SU-DHL-6 (cell line): ENCODE results near the gene PCDHGA10.
"Not testable (repeated sequence)": the region's sequence is repeated elsewhere in the genome, so short reads cannot be mapped to it uniquely, and the experiment has no call there.

Experiments used
- H2AFZ ChIP-seq: fragments of 200-600 bp; sonication (generic); 2 replicates; pipeline ENCODE4 v1.6.1; 2014; ENCODE audit warnings: low read depth, mild to moderate bottlenecking, moderate library complexity, mixed read lengths, antibody characterized with exemption, low read length; ENCODE audit not compliant: severe bottlenecking
- H3F3A ChIP-seq: fragments of 200-600 bp; shearing (Covaris generic); 2 replicates; pipeline ENCODE4 v1.6.0; 2016; ENCODE audit warnings: antibody characterized with exemption, mild to moderate bottlenecking; ENCODE audit not compliant: insufficient read depth
- H3K27ac ChIP-seq: fragments of 200-600 bp; sonication (generic); 2 replicates; pipeline ENCODE4 v1.5.1; 2016; ENCODE audit warnings: low read depth, mild to moderate bottlenecking, low read length, moderate library complexity, mixed read lengths
- H3K27me3 ChIP-seq: fragments of 200-600 bp; sonication (generic), shearing (Covaris generic); 2 replicates; pipeline ENCODE4 v1.6.0; 2014; ENCODE audit warnings: mild to moderate bottlenecking, low read length
- H3K36me3 ChIP-seq: fragments of 200-600 bp; sonication (generic); 2 replicates; pipeline ENCODE4 v1.6.1; 2014; ENCODE audit warnings: mild to moderate bottlenecking, low read length, mixed read lengths
- H3K4me2 ChIP-seq: fragments of 300-600, 200-600 bp; shearing (Covaris generic), sonication (generic); 2 replicates; pipeline ENCODE4 v1.6.0; 2014; ENCODE audit warnings: low read length, low read depth, mild to moderate bottlenecking; ENCODE audit not compliant: poor library complexity, severe bottlenecking
- H3K4me3 ChIP-seq: fragments of 200-600 bp; sonication (generic); 2 replicates; pipeline ENCODE4 v1.5.1; 2014; ENCODE audit warnings: antibody characterized with exemption, low read length, mild to moderate bottlenecking, mixed read lengths; ENCODE audit not compliant: insufficient read depth, poor library complexity, severe bottlenecking
- H3K79me2 ChIP-seq: fragments of 200-600 bp; sonication (generic); 2 replicates; pipeline ENCODE4 v1.6.1; 2014; ENCODE audit warnings: mild to moderate bottlenecking, low read length, moderate library complexity; ENCODE audit not compliant: insufficient read depth
- H3K9ac ChIP-seq: fragments of 200-600 bp; sonication (generic); 2 replicates; pipeline ENCODE4 v1.7.0; 2014; ENCODE audit warnings: mild to moderate bottlenecking, low read length
- H3K9me2 ChIP-seq: fragments of 200-600 bp; sonication (generic); replicated peaks from 2 replicates; pipeline ENCODE4 v1.6.1; 2014; ENCODE audit warnings: low read length; ENCODE audit not compliant: insufficient read depth
- H3K9me3 ChIP-seq: fragments of 200-600 bp; sonication (generic); 2 replicates; pipeline ENCODE4 v1.6.1; 2014; ENCODE audit warnings: low read length, mixed read lengths; ENCODE audit not compliant: insufficient read depth
- H4K20me1 ChIP-seq: fragments of 200-600 bp; sonication (generic); 2 replicates; pipeline ENCODE4 v1.6.1; 2014; ENCODE audit warnings: low read depth, mild to moderate bottlenecking, antibody characterized with exemption, low read length, moderate library complexity, mixed read lengths
- EZH2phosphoT487 ChIP-seq: fragments of 200-600 bp; sonication (generic), shearing (Covaris generic); conservative IDR thresholded peaks from 2 replicates; pipeline ENCODE4 v1.6.1; 2018; ENCODE audit warnings: mild to moderate bottlenecking, antibody characterized with exemption, low read length, moderate library complexity, mixed read lengths
- TF ChIP-seq, protein P1 (sequence below): fragments of 200-600 bp; sonication (generic); IDR thresholded peaks from one replicate; pipeline ENCODE4 v1.5.1; 2017; ENCODE audit warnings: antibody characterized with exemption, mild to moderate bottlenecking, low read length, moderate library complexity; ENCODE audit not compliant: insufficient read depth, poor library complexity, severe bottlenecking

Gene PCDHGA10

DNA sequence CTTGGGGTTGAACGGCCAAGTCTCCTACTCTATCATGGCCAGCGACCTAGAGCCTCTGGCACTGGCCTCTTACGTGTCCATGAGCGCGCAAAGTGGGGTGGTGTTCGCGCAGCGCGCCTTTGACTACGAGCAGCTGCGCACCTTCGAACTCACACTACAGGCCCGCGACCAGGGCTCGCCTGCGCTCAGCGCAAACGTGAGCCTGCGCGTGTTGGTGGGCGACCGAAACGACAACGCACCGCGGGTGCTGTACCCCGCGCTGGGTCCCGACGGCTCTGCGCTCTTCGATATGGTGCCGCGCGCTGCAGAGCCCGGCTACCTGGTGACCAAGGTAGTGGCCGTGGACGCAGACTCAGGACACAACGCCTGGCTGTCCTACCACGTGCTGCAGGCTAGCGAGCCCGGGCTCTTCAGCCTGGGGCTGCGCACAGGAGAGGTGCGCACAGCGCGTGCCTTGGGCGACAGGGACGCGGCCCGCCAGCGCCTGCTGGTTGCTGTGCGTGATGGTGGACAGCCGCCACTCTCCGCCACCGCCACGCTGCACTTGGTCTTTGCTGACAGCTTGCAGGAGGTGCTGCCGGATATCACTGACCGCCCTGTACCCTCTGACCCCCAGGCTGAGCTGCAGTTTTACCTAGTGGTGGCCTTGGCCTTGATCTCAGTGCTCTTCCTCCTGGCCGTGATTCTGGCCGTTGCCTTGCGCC, 13.1 kb upstream of the PCDHGA10 start:
- no peak for TF ChIP-seq EZH2phosphoT487
- TF ChIP-seq, protein P1, sequence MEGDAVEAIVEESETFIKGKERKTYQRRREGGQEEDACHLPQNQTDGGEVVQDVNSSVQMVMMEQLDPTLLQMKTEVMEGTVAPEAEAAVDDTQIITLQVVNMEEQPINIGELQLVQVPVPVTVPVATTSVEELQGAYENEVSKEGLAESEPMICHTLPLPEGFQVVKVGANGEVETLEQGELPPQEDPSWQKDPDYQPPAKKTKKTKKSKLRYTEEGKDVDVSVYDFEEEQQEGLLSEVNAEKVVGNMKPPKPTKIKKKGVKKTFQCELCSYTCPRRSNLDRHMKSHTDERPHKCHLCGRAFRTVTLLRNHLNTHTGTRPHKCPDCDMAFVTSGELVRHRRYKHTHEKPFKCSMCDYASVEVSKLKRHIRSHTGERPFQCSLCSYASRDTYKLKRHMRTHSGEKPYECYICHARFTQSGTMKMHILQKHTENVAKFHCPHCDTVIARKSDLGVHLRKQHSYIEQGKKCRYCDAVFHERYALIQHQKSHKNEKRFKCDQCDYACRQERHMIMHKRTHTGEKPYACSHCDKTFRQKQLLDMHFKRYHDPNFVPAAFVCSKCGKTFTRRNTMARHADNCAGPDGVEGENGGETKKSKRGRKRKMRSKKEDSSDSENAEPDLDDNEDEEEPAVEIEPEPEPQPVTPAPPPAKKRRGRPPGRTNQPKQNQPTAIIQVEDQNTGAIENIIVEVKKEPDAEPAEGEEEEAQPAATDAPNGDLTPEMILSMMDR: no peak
- Histone ChIP-seq H3K79me2 (no peaks in the 10 kb centered on the region; the same call in 1 of the 2 replicates), H3K27me3 (no peaks in the 10 kb centered on the region)

DNA sequence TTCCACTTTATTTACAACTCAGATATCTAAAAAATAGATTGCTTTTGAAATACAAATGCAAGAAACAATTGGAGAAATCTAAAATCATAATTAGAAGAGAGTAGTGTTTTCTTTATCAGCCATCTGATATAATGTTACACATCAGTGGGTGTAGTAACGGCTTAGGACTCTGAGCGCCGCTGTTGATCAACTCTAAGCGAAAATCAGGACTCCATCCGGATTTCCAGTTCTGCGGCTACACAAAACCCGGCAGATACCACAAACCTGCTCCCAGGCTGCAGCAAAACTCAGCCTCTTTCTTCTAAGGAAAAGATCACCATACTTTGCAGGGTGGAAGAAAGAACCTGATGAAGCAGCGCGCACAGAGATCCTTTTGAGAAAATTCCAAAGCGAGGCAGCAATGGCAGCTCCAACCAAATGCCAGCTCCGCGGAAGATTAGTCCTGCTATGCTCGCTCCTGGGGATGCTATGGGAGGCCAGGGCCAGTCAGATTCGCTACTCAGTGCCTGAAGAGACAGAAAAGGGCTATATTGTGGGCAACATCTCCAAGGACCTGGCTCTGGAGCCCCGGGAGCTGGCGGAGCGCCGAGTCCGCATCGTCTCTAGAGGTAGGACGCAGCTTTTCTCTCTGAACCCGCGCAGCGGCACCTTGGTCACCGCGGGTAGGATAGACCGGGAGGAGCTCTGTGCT, 10.1 kb upstream of the PCDHGA10 start, which contains the start of gene PCDHGA9:
PCDHGA9 (plus strand) TSS at position 226 of the 691 bp plus-strand sequence; CDS start at position 401, 175 bp downstream.
- Histone ChIP-seq H3K9ac (no peak within 1 kb of the TSS), H3K4me2 (no peak within 1 kb of the TSS), H3K9me3 (peaks cover 32% of the 10 kb centered on the region; the same call in 1 of the 2 replicates), H3K79me2 (no peaks in the 10 kb centered on the region; the same call in 1 of the 2 replicates), H3F3A (no peaks in the 10 kb centered on the region), H3K4me3 (no peak within 1 kb of the TSS), H3K27ac (no peak within 1 kb of the TSS), H4K20me1 (no peaks in the 10 kb centered on the region), H3K27me3 (no peaks in the 10 kb centered on the region), H3K36me3 (peaks cover 22% of the 10 kb centered on the region), H2AFZ (no peak within 1 kb of the TSS), H3K9me2 (no peaks in the 10 kb centered on the region)
- TF ChIP-seq, protein P1: no peak
- TF ChIP-seq EZH2phosphoT487: no peak

More for the DNA sequence above, 13.1 kb upstream of the PCDHGA10 start:
- H2AFZ ChIP-seq: no peak overlapping the region
- H3K27ac ChIP-seq: no peak overlapping the region
- H3F3A ChIP-seq: no peaks in the 10 kb centered on the region; the same call in 1 of the 2 replicates
- peaks cover 23% of the 10 kb centered on the region; the same call in 1 of the 2 replicates for H3K9me3 ChIP-seq
- H3K36me3 ChIP-seq: peaks cover 10% of the 10 kb centered on the region; the same call in 1 of the 2 replicates
- H3K4me2 ChIP-seq: no peak overlapping the region
- H3K4me3 ChIP-seq: no peak overlapping the region
- no peak overlapping the region for H3K9ac ChIP-seq
- no peaks in the 10 kb centered on the region for H3K9me2 ChIP-seq
- H4K20me1 ChIP-seq: no peaks in the 10 kb centered on the region

DNA sequence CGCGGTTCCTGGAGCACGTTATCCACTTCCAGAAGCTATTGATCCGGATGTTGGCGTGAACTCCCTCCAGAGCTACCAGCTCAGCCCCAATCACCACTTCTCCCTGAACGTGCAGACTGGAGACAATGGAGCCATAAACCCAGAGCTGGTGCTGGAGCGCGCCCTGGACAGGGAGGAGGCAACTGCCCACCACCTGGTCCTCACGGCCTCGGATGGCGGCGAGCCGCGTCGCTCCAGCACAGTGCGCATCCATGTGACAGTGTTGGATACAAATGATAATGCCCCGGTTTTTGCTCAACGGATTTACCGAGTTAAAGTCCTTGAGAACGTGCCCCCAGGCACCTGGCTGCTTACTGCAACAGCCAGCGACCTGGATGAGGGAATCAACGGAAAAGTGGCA, 9.4 kb upstream of the PCDHGA10 start:
- Histone ChIP-seq H3K9ac (no peak overlapping the region), H3K27ac (no peak overlapping the region), H3K36me3 (peaks cover 22% of the 10 kb centered on the region), H2AFZ (no peak overlapping the region), H3F3A (no peaks in the 10 kb centered on the region), H3K4me3 (no peak overlapping the region), H3K79me2 (no peaks in the 10 kb centered on the region; the same call in 1 of the 2 replicates), H3K9me2 (no peaks in the 10 kb centered on the region), H4K20me1 (no peaks in the 10 kb centered on the region), H3K27me3 (no peaks in the 10 kb centered on the region), H3K9me3 (peaks cover 37% of the 10 kb centered on the region; the same call in 1 of the 2 replicates), H3K4me2 (no peak overlapping the region)
- TF ChIP-seq, protein P1: no peak
- TF ChIP-seq EZH2phosphoT487: no peak

DNA sequence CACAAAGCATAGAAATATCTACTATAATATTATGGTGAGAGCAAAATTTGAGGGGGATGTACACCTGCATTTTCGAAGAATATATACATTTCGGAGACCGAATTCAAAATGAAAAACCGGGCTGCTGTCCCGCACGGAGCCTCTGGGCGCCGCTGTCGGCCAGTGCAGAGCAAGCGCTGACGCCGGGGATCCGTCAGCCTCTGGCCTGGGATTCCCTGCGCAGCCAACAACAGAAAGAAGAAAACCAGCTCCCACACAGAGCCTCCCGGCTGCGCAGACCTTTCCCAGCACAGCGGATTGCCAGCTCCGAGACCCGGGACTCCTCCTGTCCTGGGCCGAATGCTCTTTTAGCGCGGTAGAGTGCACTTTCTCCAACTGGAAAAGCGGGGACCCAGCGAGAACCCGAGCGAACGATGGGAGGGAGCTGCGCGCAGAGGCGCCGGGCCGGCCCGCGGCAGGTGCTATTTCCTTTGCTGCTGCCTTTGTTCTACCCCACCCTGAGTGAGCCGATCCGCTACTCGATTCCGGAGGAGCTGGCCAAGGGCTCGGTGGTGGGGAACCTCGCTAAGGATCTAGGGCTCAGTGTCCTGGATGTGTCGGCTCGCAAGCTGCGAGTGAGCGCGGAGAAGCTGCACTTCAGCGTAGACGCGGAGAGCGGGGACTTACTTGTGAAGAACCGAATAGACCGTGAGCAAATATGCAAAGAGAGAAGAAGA, 4.8 kb upstream of the PCDHGA10 start, which contains the start of gene PCDHGB6:
PCDHGB6 (plus strand) TSS at position 232 of the 716 bp plus-strand sequence; CDS start at position 414, 182 bp downstream.
- not testable (repeated sequence) for H2AFZ ChIP-seq, H3K27ac ChIP-seq, H3K4me2 ChIP-seq, H3K79me2 ChIP-seq, H3F3A ChIP-seq, H4K20me1 ChIP-seq, H3K27me3 ChIP-seq, H3K9me2 ChIP-seq, H3K9ac ChIP-seq, H3K4me3 ChIP-seq
- Histone ChIP-seq H3K9me3 (peaks cover 23% of the 10 kb centered on the region; the same call in 1 of the 2 replicates), H3K36me3 (peaks cover 12% of the 10 kb centered on the region)
